NCI-H1436 treated with DMSO at 0.1 percent for 48 hours (cell line): ENCODE measurements around the gene PIK3AP1.

Experiments used
- DNase-seq: peaks from one replicate; lab custom pipeline; 2025; lab: John Stamatoyannopoulos, UW

PIK3AP1 gene

GRCh38 chr10:96609510-96609909, 110.8 kb downstream of the PIK3AP1 start:
- no peak for DNase-seq

GRCh38 chr10:96608805-96609204, 111.5 kb downstream of the PIK3AP1 start:
- DNase-seq: no peak

DNA sequence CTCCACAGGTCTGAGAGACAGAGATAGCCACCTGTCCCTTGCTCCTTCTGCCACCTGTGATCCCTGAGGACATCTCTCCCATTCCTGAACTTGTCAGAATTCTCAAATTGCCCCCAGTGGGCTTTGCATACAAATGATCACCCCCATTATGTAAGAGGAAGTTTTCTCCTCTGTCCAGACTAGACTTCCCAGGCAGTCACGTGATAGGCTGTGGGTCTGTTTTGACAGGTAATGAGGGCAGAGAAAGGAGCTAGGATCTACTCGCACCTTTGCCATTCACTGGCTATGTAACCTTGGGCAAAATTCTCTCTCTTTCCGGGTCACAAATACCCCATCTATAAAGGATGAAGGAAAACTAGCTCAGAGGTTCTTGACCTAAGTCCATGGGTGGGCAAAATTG, 112.1 kb downstream of the PIK3AP1 start:
- no peak for DNase-seq

GRCh38 chr10:96606946-96607345, 113.4 kb downstream of the PIK3AP1 start:
- DNase-seq: no peak

DNA sequence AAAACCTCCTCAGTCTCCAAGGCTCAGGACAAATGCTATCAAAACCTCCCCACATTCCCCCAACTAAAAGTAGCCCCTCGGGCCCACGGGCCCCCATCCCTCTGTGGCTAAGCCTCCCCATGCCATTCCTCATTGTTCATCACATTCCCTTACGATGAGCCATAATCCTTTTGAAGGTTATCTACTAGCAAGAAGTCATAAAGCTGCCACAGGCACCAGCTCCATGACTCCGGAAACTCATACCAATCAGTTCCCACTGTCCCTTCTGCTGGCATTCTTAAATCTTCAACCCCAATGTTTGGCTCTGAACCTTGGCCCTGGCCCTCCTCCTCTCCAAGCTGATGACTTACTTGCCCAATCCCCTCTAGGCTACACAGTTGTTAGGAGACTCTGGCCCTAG, 114.1 kb downstream of the PIK3AP1 start:
- no peak for DNase-seq

DNA sequence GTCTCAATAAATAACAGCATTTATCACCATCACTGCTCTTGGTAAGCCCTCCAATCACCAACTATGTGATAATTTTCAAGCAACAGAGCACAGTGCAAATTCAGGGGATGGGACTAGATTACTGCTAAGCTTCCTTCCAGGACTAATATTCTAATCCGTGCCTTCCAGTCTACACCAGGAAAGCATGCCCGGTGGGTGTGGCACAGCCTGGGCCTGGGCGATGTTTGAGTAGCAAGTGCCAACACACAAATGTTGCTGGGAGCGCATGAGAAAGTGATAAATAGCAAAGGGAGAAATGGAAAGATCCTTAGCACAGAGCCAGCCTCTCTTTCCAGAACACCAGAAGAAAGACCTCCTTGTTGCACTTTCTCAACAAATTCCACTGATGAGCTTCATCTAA, 120.0 kb downstream of the PIK3AP1 start:
- DNase-seq: no peak

GRCh38 chr10:96598846-96599245, 121.5 kb downstream of the PIK3AP1 start:
- DNase-seq: no peak

GRCh38 chr10:96596422-96597407, 123.6 kb downstream of the PIK3AP1 start:
- DNase-seq: no peak

DNA sequence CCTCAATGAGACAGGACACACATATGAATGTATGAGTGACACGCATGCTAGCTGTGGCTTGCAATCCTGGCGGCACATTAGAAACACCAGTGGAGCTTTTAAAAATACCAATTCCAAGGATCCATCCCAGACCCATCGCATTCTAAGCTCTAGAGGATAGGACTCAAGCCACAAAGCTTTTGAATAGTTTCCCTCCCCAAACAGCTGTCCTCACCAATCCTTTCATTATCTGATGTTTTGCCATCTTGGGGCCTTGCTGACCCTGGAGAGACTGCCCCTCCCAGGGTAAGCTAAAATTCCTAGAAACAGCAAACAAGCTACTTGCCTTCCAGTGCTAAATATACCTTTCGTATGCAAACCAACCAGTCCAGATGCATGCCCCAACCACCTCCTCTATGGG, 124.6 kb downstream of the PIK3AP1 start:
- no peak for DNase-seq

GRCh38 chr10:96591946-96592345, 128.4 kb downstream of the PIK3AP1 start:
- DNase-seq: no peak

- no peak for DNase-seq
These were observed 131.5 kb downstream of the PIK3AP1 start for GRCh38 chr10:96588616-96589419.

- no peak for DNase-seq
These were observed 132.2 kb downstream of the PIK3AP1 start for GRCh38 chr10:96588060-96588554.

- no peak for DNase-seq
These were observed 132.9 kb downstream of the PIK3AP1 start for GRCh38 chr10:96587264-96588059.

- DNase-seq: no peak
These were observed 133.7 kb downstream of the PIK3AP1 start, which contains the start of gene TM9SF3 for GRCh38 chr10:96586419-96587263. TM9SF3 (minus strand) TSS chr10:96587012; CDS start chr10:96586835, 177 bp downstream.

- DNase-seq: no peak
These were observed 134.4 kb downstream of the PIK3AP1 start for GRCh38 chr10:96585736-96586418.

DNA sequence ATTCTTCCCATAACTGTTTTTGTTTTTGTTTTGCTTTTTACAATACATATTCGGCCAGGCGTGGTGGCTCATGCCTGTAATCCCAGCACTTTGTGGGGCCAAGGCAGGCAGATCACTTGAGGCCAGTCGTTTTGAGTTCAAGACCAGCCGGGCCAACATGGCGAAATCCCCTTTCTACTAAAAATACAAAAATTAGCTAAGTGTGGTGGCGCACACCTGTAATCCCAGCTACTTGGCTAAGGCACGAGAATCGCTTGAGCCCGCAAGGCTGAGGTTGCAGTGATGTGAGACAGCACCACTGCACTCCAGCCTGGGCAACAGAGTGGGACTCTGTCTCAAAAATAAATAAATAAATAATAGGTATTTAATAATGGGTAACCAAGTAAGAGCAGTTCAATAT, 135.8 kb downstream of the PIK3AP1 start:
- DNase-seq: no peak

DNA sequence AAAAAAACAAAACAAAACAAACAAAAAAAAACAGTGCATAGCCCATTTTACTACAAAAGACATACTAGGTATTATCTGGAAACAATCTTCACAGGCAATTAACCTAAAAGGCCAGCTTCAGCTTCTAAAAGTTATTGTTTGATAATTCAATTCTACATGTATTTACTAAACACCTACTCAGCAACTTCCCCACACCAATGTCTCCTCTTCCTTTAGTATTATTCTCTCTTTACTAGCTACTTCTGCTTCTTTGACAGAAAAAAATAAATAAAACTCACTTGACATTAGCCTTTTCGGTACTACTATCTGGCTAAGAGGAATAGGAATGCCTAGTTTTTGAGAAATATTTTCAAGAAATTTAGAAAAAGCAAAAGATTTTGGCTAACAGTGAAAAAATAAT, 136.3 kb downstream of the PIK3AP1 start:
- no peak for DNase-seq

DNA sequence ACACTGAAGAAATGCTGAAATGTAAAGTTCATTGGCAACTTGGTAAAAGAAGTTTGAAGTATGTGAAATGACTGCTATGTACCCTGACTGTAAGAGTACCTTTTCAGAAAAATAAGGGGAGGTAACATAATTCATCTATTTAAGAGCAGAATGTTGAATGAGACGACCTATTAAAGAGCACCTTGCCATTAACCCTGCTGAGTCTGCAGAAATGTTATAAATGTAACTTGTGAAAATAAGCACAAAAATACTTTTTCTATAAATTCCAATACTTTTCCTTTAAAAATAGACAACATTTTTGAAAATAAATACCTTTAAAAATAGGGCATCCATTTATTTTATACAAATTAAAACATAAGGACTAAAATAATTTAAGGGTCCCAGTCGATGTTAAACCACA, 141.2 kb downstream of the PIK3AP1 start:
- DNase-seq: no peak

GRCh38 chr10:96578633-96579032, 141.7 kb downstream of the PIK3AP1 start:
- DNase-seq: no peak

DNA sequence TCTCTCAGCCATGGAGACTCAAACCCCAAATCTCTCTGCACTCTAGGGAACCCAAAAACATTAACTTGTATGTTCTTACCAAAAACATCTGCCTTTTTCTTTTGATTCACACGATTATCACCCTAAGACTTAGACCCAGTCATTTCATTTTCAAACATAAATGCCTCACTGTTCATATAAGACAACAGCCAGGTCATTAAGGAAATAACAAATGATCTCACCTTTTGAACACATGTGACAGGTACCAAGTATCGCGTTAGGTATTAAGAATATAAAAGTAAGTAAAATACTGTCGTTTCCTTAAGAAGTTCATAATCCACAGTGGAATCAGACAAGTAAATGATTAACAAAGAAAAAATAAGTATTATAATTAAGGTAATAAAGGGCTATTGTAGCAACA, 142.3 kb downstream of the PIK3AP1 start:
- DNase-seq: no peak
